Non-pigmented ciliary epithelial cell (primary cell): ENCODE measurements around the gene SPATS2.
A peak's percentile ranks its signal among the peaks of the same experiment; 100 is the strongest.
"Not testable (repeated sequence)": the region's sequence is repeated elsewhere in the genome, so short reads cannot be mapped to it uniquely, and the experiment has no call there.

Experiments
- DNase-seq: peaks from one replicate; pipeline ENCODE4 v3.0.0-alpha.2; 2010; ENCODE audit warnings: low read depth

Gene SPATS2

GRCh38 chr12:49352351-49352750 lies 14.9 kb upstream of the SPATS2 start:
- no peak for DNase-seq

GRCh38 chr12:49355913-49356312 lies 11.3 kb upstream of the SPATS2 start:
- no peak for DNase-seq

DNA sequence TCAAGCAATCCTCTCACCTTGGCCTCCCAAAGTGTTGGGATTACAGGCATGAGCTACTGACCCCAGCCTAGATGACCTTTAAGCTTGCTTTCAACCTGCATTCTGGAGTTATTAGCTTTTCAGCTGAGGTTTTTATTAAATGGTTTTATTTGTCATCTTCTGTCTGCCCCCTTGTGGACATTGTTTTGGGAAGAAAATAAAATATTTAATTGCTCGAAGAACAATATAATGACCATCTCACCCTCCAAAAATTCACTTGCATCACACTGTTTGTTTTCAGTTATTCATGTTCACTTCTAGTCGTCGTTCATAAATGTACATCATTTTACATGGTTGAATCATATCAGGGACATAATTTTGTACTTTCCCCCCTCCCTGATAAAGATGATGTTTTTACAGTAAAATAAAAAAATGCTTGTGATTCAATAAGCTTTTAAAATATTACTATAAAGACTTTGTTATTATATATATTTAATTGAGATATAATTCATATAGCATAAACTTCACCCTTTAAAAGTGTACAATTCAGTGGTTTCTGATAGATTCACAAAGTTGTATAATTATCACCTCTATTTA lies 10.1 kb upstream of the SPATS2 start:
- DNase-seq, result no peak

- no peak for DNase-seq
Measured at GRCh38 chr12:49358483-49359141, 8.7 kb upstream of the SPATS2 start.

- no peak for DNase-seq
Measured at GRCh38 chr12:49359671-49360070, 7.6 kb upstream of the SPATS2 start.

GRCh38 chr12:49362077-49362476 lies 5.2 kb upstream of the SPATS2 start:
- no peak for DNase-seq

GRCh38 chr12:49364989-49365388 lies 2.3 kb upstream of the SPATS2 start:
- DNase-seq, result peak; percentile 63

DNA sequence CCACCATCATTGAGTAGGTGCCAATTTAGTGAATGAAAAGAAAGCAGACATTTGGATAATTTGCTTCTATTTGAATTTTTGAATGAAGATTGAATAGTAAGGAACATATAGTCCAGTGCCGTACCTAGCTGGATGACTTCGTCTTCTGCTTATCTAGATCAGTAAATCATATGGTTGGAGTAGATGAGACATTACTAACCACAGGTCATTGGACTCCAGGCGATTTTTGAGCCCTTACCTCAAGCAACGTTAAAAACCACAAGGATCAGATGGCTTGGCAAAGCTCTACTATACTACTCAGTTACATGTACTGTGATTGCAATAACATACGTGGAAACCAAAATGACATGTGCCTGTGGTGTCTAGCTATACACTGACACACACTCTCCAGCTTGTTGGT lies 1.7 kb upstream of the SPATS2 start:
- peak; percentile 90 for DNase-seq

- DNase-seq, result no peak
Measured at GRCh38 chr12:49366096-49366651, 1.1 kb upstream of the SPATS2 start.

- DNase-seq, result peak; percentile 63
Measured at GRCh38 chr12:49366652-49367380, 446 bp upstream of the SPATS2 start.

GRCh38 chr12:49368240-49368600 lies 958 bp downstream of the SPATS2 start:
- no peak for DNase-seq

- no peak for DNase-seq
Measured at GRCh38 chr12:49369411-49370145, 2.3 kb downstream of the SPATS2 start.

GRCh38 chr12:49370539-49370938 lies 3.3 kb downstream of the SPATS2 start:
- no peak for DNase-seq

- DNase-seq, result no peak
Measured at GRCh38 chr12:49375406-49375805, 8.1 kb downstream of the SPATS2 start.

DNA sequence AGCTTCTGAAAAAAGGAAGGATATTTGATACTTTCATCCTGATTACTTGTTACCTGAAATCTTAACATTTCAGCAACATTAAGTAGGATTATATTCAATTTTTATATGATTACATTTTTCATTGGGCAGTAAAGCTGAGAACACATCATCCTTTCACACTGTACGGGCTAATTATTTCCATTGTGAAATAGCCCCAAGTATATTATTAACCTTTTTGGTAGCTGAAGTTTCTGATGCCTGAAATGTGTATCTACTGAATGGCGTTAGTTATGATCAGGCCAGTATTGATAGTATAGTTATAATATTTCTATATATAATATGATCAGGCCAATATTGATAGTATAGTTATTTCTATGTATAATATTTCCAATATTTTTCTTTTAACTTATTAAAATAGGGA lies 10.1 kb downstream of the SPATS2 start:
- DNase-seq, result no peak

DNA sequence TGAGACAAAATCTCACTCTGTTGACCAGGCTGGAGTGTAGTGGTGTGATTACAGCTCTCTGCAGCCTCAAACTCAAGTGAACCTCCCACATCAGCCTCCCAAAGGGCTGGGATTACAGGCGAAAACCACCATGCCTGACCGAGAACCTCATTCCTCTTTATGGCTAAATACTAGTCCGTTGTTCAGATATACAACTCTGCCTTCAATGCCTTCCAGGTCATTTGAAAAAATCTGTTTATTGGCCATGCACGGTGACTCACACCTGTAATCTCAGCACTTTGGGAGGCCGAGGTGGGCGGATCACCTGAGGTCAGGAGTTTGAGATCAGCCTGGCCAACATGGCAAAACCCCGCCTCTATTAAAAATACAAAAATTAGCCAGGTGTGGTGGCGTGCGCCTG lies 12.9 kb downstream of the SPATS2 start:
- not testable (repeated sequence) for DNase-seq

GRCh38 chr12:49388682-49389386 lies 21.6 kb downstream of the SPATS2 start:
- no peak for DNase-seq

DNA sequence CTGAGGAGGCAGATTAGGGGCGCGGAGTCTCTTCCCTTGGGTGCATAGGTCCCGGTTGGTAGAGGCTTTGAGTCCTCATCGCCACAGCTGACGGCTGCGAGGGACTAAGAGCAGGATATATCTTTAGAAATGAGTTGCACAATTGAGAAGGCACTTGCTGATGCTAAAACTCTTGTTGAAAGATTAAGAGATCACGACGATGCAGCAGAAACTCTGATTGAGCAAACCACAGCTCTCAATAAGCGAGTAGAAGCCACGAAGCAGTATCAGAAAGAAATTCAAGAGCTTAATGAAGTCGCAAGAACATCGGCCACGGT lies 22.1 kb downstream of the SPATS2 start:
- no peak for DNase-seq

GRCh38 chr12:49397000-49397399 lies 29.7 kb downstream of the SPATS2 start:
- DNase-seq, result no peak

DNA sequence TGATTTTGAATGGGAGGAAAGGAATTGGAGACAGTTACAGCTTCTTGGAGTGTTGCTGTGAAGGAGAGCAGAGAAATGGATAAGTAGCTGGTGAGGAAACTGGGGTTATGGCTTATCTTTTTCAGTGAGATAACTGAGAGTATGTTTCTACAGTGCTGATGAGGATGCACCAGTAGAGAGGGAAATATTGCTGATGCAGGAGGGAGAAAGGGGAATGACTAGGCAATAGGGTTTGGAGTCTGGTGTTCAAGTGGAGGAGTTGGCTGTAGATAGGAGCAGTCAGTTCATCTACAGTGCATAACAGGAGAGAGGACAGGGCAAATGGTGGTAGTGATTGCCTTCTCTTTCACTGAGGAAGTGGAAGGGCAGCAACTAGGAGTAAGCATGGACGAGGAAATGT lies 33.0 kb downstream of the SPATS2 start:
- DNase-seq, result no peak

GRCh38 chr12:49403971-49404450 lies 36.7 kb downstream of the SPATS2 start:
- DNase-seq, result no peak

- DNase-seq, result no peak
Measured at GRCh38 chr12:49404956-49405355, 37.7 kb downstream of the SPATS2 start.
